Stimulated activated CD4-positive, alpha-beta T cell treated with anti-CD3 and anti-CD28 coated beads, Interleukin-2, amount 100 ng/mL, for 24 hours (primary cell): ENCODE results near the gene LTB4R2.

Source experiments
- DNase-seq, 2 donors: peaks; one replicate each; pipeline ENCODE4 v3.0.0-alpha.2; 2020

LTB4R2 gene, protein sequence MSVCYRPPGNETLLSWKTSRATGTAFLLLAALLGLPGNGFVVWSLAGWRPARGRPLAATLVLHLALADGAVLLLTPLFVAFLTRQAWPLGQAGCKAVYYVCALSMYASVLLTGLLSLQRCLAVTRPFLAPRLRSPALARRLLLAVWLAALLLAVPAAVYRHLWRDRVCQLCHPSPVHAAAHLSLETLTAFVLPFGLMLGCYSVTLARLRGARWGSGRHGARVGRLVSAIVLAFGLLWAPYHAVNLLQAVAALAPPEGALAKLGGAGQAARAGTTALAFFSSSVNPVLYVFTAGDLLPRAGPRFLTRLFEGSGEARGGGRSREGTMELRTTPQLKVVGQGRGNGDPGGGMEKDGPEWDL

DNA sequence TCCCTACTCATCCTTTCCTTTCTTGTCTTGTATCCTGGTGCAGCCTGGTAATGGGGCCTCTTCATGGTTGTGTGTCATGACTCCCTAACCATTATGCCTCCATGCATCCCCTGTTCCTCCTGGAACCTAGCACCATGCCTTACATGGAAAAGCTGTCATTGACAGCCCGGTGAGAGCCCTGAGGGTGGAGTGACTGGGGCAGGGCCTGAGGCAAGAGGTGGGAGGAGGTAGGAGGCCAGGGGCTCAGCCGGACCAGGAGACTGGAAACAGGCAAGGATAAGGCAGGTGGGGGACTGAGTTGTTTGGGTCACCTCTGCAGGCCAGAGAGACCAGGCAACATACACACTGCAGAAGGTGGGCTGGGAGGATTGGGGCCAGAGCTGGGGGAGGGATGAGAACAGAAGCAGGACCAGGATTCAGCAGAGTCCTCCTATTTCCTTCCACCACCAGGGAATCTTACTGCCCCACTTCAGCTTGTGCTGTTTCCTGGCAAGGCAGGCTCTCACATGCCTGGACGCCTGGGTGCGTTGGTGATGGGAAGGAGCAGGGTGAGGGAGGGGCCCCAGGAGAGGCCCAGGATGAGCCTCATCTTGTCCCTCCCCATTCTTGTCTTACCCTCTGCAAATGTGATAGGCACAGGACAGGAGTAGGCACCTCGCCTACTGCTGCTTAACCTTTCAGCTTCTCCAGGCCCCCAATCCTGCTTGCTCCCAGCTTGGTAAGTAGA is at the start of gene LTB4R2:
Gene LTB4R2 (plus strand): TSS at position 603 of the 727 bp plus-strand sequence. CDS start 525 bp downstream, outside the sequence.
- DNase-seq = no peak

DNA sequence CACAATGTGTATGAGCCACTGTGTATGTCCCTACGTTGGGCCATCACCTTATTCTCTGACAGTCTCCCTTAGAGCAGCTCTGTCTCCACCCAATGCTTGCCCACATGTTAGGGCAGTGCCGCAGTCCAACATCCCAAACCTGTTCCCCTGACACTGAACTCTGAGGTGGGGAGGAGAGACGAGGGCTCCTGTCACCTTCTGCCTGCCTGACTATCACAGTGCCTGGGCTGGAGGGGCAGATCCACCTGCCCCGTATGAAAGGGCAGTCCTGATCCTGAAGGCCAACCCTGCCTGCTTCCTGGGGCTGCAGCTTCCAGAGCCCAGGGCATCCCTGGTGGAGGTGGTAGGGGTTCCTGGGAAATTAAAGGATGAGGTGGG is 49.2 kb upstream of the LTB4R2 start:
- no peak for DNase-seq

DNA sequence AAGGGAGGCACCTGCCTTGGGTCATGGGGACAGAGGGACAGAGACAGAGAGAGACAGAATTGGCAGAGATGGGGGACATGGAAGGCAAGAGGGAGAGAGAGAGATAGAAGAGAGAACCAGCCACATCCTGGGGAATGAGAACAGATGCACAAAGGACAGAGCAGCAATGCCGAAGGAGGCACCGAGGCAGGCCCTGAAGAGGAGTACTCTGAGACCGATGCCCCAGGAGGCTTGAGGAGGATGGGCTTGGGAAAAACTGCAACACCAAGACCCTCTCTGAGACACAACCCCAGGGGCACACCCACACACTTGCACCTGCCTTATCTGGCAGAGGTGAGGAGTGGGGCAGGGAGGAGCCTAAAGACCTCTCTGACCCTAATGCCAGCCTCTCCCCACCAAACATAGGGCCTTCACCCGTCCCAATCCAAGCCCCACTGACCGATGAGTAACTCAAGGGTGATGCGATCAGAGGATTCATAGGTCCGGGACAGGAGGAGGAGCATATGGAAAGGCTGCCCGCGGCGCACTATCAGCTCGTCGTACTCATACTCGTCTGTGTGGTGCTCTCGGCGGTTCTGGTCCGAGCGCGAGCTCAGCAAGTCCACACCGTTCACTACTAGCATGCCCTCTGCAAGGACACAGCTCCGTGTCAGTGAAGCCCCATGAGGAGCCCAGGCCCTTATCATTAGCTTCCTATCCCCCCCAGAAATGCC is 48.5 kb upstream of the LTB4R2 start:
- no peak for DNase-seq

DNA sequence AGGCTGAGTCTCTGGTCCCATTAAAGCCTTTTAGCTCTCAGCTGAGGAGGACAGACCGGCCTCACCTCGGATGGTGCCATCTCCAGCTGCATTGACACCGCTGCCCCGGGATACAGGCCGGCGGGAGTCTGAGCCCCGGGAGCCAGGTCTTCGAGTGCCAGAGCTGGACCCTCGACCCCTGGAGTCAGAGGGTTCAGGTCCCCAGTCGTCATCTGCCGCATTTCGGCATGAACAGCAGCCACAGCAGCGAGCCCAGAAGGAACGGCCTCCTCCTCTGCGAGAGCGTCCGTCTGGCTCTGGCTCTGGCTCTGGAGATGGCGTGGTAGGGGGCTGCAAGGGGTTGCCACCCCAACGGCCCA is 48.0 kb upstream of the LTB4R2 start:
- DNase-seq = no peak

DNA sequence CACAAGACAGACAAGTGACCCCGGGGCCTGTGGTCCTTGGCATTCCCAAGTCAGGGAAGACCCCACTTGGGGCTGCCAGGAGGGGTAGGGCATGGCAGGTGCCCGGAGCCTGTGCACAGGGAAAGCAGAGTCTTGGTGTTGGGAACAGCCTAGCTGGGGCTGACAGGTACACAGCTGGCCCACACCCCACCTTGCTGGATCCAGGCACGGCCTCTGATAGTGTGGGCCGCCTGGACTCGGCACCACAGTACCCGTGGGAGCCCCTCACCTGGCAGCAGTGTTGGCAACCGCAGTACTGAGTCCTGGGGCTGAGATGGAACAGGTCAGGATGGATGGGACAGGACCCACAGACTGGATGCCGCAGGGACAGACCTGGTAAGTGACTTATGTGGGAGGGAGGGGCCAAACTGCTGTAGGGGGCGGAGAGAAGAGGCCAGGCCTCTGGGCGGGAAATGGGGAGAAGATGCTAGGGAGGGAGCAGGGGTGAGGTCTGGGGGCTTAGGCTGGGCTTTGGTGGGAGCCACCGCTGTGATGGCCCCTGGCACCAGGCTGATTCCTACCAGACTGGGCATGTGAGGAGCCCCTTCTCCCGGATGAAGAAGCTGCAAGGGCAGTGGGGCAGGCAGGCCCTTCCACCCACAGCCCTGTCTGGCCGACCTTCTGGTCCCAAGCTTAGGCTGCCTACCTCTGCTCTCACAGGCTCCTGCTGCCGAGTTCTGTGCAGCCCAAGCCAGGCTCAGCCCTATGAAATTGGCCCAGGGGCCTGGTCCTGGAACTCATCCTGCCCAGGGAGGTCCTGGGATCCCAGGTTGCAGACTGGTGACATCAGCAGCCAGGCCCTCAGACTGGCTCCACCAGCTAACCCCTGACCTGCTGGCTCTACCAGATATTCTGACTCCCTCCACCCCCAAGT is 46.9 kb upstream of the LTB4R2 start, which contains the start of gene TGM1:
Gene TGM1 (minus strand): TSS at position 357 of the 913 bp plus-strand sequence. CDS start 825 bp downstream, outside the sequence.
- DNase-seq = no peak

DNA sequence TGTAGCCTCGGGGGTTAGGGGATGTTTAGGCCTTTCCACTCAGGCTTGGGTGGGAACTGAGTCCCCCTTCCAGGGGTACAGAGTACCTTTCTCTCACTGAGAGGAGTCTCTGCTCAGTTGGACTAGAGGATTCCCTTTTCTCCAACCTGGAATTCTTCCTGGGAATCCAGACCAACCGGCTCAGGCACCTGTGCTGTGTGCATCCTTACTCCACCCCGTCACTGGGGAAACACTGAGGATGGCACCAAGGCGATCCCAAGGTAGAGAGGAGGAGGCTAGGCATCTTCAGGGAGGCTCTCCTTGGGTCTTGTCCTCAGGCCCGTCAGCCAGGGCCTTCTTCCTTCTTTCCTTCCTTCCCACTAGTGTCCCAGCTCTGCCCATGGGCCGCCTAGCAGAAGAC is 46.1 kb upstream of the LTB4R2 start:
- no peak for DNase-seq

DNA sequence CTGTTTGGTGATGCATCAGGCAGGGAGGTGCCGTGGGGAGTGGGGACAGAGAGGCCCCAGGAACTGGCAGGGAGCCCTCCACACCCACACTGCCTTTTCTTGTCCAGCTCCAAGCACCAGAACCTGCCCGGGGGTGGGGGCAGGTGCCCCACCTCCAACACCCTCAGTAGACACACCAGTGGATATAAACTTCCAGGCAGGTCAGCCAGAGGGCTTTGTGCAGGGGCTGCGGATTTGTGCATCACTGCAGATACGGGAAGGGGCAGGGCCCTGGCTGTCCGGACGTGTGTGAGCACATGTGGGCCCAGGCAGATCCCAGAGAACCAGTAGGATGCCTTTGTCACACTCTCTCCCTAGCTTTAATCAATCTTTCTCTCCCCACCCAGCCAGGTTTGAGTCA is 45.6 kb upstream of the LTB4R2 start:
- DNase-seq = no peak

DNA sequence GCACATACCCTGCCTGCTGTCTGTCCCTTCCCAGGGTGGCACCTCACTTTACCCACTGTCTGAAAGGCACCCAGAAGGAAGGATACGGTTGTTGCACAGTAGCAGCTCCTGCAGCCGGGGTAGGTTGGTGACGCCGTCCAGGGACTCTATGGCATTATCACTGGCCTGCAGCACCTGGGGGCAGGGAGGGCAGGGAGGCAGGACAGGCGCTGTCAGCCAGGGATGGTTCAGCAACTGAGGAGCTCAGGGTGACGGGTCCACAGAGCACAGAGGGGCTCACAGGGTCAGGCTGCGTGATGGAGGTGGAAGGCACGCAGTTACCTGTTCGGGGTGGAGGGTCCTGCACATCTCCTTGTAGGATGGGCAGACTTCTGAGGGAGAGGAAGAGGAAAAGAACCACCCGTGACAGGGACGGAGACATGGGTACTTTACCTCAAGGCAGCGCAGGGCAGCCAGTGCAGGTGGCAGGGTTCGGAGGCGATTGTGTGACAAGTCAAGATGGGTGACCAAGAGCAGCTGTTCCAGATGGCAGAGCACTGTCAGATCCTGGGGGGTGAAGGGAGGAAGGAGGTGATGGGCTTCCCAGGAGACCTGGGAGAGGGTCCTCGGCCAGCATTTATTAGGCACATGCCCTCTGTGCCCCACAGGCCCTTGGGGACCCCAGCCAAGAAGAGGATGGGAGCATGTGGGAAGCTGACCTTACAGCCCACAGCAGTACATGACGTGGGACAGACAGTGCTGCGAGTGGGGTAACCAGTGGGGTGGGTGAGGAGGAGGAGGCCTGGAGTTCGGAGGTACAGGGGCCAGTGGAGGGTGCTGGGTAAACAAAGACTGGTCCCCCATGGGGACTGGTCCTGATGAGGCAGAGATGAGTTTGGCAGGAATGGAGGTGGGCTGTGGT is 43.3 kb upstream of the LTB4R2 start:
- no peak for DNase-seq

DNA sequence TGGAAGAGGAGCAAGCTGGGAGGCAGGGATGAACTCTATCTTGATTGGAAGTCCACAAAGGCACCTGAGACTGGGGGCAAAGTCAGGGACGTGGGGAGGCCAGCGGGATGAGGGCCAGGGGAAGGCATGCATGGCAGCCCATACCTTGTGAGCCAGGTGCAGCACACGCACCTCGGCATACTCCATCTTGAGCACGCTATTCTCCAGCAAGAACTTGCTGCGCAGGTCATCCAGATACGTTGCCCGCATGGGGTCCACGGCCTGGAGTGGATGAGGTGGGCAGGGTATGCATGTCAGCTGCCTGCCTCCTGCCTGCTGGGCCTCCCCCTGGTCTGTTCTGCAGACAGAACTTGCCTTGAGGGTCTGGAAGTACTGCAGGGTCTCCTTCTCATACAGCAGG is 42.4 kb upstream of the LTB4R2 start:
- no peak for DNase-seq

DNA sequence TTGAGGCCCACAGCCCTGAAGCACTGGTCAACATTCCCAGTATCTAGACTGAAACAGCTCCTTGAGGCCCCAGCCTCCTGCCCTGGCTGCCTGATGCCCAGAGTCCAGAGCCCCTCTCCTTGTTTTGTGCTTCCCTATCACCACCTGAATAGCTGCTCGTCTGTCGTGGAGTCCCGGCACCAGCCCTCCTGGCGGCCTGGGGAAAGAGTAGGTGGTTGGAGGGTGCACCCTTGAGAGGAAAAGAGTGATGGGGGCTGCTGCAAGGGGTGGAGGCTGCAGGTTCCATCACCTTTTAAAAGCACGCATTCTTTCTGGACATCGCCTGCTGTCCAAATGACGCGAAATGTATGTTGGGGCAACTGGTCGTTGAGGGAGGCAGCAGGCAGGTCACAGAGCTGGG is 41.7 kb upstream of the LTB4R2 start:
- DNase-seq = no peak

DNA sequence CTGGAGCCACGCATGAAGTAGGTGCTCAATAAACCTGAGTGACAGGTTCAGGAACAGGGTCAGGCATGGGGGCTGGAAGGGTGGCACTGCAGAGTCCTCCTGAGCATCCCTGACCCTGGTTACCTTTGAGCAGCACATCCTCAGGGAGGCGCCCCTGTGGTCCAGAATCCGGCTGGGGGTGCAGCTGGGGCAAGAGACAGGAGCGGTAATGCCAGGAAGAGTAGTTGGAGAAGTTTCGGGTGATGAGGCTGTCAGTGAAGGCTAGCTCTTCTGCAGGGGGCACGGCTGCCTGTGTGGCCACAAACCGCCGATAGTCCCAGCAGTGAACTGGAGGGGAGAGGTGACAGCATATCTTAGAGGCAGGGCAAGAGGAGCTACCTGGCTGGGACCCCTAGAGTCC is 40.6 kb upstream of the LTB4R2 start:
- no peak for DNase-seq

DNA sequence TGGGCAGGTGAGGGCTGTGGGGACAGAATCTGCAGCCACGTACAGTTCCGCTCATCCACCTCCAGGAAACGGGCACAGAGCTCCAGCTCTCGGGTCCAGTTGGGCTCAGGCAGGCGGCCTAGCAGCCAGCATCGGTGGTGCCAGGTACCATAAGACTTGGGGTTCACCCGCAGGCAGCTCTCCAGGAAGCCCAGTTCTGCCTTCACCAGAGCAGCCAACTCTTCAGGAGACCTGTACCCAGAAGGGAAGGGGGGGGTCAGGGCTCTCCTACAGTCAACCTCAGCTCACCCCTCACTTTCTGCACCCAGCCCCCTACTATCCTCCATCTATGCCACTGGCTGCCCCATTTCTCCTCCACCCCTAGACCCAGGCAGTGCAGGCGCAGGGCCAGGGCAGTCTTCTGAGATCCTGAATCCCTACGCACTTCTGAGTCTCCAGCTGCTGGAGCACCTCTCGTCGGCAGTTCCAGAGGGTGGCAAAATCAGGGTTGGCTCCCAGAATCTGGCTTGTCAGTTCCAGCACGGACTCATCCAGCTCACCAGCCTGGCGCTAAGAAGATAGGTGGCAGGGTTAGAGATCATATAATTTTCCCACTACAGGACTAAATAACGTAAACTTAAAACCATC is 39.9 kb upstream of the LTB4R2 start:
- DNase-seq = no peak

DNA sequence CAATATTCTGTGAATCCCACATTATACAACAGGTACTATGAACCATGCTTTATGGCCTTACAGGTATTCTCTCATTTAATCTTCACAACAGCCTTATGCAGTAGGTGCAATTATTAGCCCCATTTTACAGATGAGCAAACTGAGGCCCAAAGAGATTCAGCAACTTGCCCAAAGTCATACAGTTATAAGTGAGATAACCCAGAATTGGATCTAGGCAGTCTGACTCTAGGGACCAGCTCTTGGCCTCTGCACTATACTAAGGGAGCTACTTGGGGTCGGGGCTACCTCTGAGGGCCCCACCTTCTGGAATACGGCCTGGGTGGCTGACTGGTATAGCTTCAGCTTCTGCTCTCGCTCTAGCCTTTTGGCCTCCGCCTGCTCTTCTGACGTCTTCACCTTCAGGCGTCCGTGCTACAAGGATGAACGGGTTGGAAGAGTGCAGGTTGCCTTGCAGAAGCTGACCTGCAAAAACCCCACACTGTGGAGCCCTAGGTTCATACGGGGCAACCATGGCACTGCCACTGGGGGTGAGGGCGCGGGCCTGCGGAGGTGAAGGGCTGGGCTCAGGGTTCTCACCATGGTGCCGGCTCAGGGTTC is 39.3 kb upstream of the LTB4R2 start:
- no peak for DNase-seq

DNA sequence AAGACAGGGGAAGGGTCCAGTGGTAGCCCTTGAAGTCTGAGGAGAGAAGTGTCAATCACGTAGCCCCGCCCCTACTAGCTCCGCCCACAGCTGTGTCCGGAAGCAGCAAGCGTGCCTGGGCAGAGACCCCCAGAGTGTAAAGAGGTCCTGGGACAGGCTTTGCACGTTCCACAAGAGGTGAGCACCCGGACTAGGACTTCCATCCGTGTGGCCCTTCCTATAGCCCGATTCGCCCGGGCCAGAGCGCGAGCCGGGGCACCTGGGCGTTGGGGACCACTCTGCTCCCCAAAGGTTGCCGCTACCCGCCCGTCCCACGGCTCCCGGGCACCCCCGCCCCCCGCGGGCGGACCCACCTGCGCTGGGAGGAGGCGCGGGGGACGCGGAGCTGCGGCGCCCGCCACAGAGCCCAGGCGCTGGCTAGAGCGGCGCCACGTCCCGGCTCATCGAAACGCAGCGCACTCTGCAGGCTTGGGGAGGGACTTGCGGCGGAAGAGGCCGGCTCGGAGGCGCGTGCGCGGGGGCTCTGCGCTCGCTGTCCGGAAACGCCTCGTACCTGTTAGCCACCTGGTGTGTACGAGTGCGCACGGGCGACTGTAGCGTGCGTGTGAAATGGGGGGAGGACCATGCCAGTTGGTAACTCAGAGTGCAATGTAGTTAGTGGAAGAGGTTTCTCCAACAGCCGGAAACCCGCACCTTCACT is 38.7 kb upstream of the LTB4R2 start, which contains the start of gene RABGGTA:
Gene RABGGTA (minus strand): TSS at position 464 of the 700 bp plus-strand sequence. CDS start 482 bp downstream, outside the sequence.
- DNase-seq = peak; percentile 86 to 88

DNA sequence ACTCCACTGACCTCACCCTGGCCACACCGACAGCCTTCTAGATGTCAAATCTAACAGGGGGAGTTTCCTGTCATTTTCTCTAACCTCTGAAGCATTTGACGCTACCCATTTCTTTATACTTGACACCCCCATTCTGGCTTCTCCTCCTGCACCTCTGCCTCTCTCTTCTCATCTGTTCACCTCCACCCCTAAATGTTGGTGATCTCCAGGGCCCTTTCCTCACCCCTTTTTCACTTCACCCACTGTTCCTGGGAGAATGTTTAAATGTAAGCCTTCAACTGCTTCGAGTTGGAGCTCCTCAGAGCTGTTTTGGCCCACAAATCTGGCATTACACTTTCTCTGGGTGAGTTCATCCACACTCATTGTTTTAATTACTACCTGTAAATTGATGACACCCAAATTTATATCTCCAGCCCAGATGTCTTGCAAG is 38.1 kb upstream of the LTB4R2 start:
- DNase-seq = no peak

DNA sequence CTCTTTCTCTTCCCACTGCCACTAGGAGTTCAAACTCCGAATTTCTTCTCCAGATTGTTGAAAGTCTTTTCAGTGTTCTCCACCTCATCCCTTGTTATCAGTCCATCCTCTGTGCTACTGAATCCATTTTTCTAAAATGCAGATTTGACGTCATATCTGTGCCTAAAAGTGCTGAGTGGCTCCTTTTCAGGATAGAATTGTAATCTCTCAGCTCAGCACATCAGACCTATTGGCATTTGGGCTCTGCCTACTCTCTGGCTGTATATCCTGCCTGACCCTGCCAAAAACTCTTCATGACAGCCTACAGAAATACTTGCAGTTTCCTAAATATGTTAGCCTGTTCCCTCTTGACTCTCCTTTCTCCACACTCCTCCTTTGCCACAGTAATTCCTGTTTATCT is 37.5 kb upstream of the LTB4R2 start:
- DNase-seq = no peak

DNA sequence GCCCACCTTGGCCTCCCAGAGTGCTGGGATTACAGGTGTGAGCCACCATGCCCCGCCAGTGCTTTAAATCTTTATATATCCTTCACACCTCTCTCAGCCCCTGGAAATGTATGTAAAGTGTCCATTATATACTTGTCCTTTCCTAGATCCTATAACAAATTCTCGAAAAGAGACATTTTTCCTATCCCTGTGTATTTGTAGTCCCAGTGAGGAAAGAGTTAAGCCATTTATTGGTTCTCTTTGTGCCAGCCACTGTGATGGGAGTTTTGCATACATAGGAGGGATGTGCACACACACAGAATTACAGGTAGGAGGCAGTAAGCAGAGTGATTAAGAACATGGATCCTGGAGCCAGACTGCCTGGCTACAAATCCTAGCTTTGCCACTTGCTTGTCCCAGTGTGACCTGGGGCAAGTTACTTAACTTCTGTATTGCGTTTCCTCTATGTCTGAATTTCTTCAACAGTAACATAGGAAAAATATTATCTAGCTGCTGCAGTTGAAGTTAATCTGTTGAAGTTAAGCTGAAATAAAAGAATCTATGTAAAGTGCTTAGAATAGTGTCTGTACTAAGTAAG is 36.4 kb upstream of the LTB4R2 start:
- DNase-seq = no peak

DNA sequence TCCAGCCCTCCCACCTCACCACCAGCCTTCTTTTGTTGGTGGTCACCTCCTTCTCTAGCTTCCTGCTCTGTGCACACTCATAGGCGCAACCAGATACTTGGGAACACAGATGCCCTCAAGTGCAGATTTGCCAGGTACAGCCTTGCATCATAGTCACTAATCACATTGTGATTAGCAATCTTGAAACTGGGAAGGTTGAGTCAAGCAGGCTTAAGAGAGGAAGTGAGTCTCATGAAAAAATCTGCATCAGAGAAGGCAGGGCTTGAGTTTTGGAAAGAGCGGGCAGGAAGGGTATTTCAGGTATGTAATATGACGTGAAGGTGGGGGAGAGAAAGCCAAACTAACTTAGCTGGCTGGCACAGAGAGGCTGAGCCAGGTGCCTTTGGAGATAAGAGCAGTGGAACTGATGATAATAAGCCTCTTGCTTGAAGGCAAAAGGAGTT is 35.8 kb upstream of the LTB4R2 start:
- DNase-seq = peak; percentile 48 to 54

DNA sequence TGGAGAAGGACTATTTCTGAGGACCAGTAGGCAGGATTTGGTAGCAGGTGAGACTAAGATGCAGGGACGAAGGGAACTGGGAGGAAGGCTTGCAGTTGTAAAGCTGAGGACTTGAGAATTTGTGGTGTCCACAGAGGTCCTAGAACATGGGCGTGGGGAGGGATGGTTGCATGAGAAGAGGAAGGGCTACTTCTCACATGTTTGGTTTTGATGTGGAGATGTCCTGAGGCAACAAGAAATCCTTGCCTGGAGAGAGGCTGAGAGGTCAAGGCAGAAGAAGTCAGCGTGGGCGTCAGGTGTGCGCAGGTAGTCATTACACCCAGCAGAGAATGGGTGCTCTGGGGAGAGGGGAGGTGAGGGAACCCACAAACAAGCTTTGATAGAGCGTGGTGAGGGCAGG is 32.9 kb upstream of the LTB4R2 start:
- no peak for DNase-seq
